Measurements from ENCODE around the gene PHACTR1. TPM values are rescaled to one million over a fixed set of nuclear protein-coding genes. Genes with fewer than 3 reads are reported as not detected.

PHACTR1 gene
- total RNA-seq, 1 donor from 2014 or later, result 85.9 TPM

DNA sequence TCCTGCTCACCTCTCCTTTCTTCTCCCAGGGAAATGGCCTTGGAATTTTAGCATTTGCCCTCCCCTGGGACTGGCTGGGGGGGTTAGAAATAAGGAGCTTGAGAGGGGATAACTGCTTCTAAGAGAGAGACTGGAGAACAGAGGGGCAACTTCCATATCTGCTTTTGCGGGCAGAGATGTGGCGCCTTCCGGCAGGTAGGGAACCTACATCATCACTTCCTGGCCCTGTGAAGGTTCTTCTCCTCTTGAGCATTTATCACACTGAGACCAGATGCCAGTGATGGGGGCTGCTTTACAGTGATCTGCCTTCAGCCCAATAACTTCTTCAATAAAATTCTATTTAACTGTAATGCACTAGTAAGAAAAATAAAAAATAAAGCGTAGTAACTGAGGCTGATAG lies 563.7 kb downstream of the PHACTR1 start:
- no peak for DNase-seq
- TF ChIP-seq, protein P1, sequence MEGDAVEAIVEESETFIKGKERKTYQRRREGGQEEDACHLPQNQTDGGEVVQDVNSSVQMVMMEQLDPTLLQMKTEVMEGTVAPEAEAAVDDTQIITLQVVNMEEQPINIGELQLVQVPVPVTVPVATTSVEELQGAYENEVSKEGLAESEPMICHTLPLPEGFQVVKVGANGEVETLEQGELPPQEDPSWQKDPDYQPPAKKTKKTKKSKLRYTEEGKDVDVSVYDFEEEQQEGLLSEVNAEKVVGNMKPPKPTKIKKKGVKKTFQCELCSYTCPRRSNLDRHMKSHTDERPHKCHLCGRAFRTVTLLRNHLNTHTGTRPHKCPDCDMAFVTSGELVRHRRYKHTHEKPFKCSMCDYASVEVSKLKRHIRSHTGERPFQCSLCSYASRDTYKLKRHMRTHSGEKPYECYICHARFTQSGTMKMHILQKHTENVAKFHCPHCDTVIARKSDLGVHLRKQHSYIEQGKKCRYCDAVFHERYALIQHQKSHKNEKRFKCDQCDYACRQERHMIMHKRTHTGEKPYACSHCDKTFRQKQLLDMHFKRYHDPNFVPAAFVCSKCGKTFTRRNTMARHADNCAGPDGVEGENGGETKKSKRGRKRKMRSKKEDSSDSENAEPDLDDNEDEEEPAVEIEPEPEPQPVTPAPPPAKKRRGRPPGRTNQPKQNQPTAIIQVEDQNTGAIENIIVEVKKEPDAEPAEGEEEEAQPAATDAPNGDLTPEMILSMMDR (IDR thresholded peaks at IDR 0.05; ENCODE audit: borderline replicate concordance), result no peak
- no peaks in the 10 kb centered on the region for H3K9me3 ChIP-seq (replicated peaks)
- no peaks in the 10 kb centered on the region for H3K27me3 ChIP-seq (ENCODE audit: low read depth)
- peaks cover 52% of the 10 kb centered on the region for H3K36me3 ChIP-seq
- intact Hi-C loops (cut with micrococcal nuclease), result no loop called here
- H3K4me3 ChIP-seq, result no peak overlapping the region
- H3K27ac ChIP-seq (replicated peaks), result no peak overlapping the region
- peaks cover 5% of the 10 kb centered on the region for H3K4me1 ChIP-seq

DNA sequence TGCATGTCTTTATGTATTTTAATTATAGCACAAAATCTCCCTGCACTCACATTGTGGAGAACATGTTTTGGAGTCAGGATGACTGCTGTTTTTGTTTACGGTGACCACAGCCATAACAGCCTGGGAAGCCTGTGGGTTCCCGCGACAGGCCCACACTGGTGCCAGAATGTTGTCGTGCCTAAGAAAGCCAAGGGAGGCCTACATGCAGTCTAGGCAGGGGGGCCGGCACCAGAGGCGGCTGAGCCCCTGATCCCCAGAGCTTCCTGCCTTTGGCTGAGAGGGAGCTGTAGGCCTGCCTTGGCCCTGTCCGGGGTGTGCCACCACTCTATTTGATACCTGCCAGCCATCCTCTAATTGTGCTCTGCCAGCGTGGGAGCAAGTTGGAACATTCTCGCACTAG lies 565.1 kb downstream of the PHACTR1 start:
- Histone ChIP-seq H3K9me3 (replicated peaks) (peaks cover 5% of the 10 kb centered on the region), H3K4me3 (no peak overlapping the region), H3K27me3 (ENCODE audit: low read depth) (no peaks in the 10 kb centered on the region), H3K27ac (replicated peaks) (no peak overlapping the region), H3K4me1 (peaks cover 5% of the 10 kb centered on the region), H3K36me3 (peaks cover 66% of the 10 kb centered on the region)
- DNase-seq, result no peak
- intact Hi-C loops (cut with micrococcal nuclease), result no loop called here
- TF ChIP-seq, protein P1 (IDR thresholded peaks at IDR 0.05; ENCODE audit: borderline replicate concordance), result no peak

DNA sequence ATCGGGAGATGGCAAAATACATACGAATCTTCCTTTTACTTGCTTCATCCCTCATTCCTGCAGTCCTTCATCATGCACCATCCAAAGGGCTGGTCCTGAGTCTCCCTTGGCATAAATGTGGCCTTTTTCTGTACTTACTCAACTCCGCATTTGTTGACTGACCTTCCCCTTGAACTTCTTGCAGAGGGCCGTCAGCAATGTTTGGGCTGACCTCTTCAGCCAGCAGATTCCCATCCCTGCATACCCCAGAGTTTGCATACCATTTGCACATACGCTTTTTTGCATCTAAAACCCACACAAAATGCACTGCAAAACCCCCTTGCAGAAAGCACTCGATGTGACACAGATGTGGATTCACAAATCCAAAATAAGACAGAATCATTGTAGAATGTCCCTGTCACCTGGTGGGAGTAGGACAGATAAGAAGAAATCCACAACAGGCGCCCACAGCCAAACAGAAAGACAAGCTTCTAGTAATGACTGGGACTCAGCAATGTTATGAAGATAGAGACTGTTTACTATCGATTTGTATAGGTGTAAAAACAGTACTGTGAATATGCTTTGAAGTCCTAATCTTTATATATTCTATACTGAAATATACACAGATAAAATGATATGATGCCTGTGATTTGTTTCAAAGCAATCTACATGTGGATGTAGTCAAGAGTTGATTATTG lies 566.0 kb downstream of the PHACTR1 start:
- DNase-seq, result no peak
- Histone ChIP-seq H3K4me3 (no peak overlapping the region), H3K27me3 (ENCODE audit: low read depth) (no peaks in the 10 kb centered on the region), H3K27ac (replicated peaks) (no peak overlapping the region), H3K9me3 (replicated peaks) (peaks cover 13% of the 10 kb centered on the region), H3K4me1 (peaks cover 5% of the 10 kb centered on the region), H3K36me3 (peaks cover 70% of the 10 kb centered on the region)
- TF ChIP-seq, protein P1 (IDR thresholded peaks at IDR 0.05; ENCODE audit: borderline replicate concordance), result no peak
- intact Hi-C loops (cut with micrococcal nuclease), result no loop called here

DNA sequence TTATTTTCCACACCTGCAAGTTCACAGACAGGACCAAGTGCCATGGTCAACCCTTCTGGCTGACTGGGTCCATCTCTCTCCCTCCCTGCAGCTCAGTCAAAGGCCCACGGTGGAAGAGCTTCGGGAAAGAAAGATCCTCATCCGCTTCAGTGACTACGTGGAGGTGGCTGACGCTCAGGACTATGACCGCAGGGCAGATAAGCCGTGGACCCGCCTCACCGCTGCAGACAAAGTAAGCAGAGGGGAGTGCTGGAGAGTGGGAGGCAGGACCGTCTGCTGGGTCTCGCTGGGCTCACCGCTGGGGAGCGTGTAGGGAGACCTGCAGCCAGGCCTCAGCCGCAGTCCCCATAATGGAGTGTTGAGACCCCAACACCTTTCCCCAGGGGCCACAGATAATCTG lies 566.8 kb downstream of the PHACTR1 start:
- intact Hi-C loops (cut with micrococcal nuclease), result no loop called here
- no peak for DNase-seq
- Histone ChIP-seq H3K27ac (replicated peaks) (no peak overlapping the region), H3K4me1 (peaks cover 5% of the 10 kb centered on the region), H3K9me3 (replicated peaks) (peaks cover 17% of the 10 kb centered on the region), H3K36me3 (peaks cover 70% of the 10 kb centered on the region), H3K27me3 (ENCODE audit: low read depth) (no peaks in the 10 kb centered on the region), H3K4me3 (no peak overlapping the region)
- TF ChIP-seq, protein P1 (IDR thresholded peaks at IDR 0.05; ENCODE audit: borderline replicate concordance), result no peak

DNA sequence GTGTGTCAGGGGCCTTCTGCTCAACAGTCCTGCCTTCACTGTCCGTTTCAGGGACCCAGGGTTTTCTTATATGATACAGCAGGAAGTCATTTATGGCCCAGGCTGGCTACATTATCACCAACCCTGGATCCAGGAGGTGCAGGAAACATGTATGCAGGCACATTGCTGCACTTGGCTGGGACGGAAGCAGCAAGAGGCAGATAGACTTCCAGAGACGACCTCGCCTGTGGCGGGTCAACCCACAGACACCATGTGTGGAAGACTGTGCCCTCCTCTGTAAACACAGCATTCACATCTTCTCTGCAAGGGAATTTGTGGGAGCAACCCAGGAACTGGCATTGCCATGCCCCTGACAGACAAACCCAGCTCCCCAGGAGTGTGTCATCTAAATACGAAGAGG lies 568.1 kb downstream of the PHACTR1 start:
- H3K27me3 ChIP-seq (ENCODE audit: low read depth), result no peaks in the 10 kb centered on the region
- H3K27ac ChIP-seq (replicated peaks), result no peak overlapping the region
- H3K4me1 ChIP-seq, result no peaks in the 10 kb centered on the region
- H3K4me3 ChIP-seq, result no peak overlapping the region
- H3K36me3 ChIP-seq, result peaks cover 82% of the 10 kb centered on the region
- no peak for DNase-seq
- peaks cover 17% of the 10 kb centered on the region for H3K9me3 ChIP-seq (replicated peaks)
- intact Hi-C loops (cut with micrococcal nuclease), result no loop called here
- TF ChIP-seq, protein P1 (IDR thresholded peaks at IDR 0.05; ENCODE audit: borderline replicate concordance), result no peak

All from left ventricle myocardium inferior (tissue), 1 donor.